K562 (cell line): Measurements from ENCODE around the gene EHMT2. TPM values are rescaled to one million over a fixed set of nuclear protein-coding genes. Genes with fewer than 3 reads are reported as not detected.

ENCODE experiments used
- CEBPB ChIP-seq: fragments of 450-650 bp; IDR thresholded peaks from 2 replicates; pipeline ENCODE4 v1.6.1; 2016; ENCODE audit warnings: missing genetic modification characterization, missing compliant biosample characterization
- MED1 ChIP-seq: sonication (generic); formaldehyde crosslinking; IDR thresholded peaks from 2 replicates; pipeline ENCODE4 v1.8.1; 2023; ENCODE audit warnings: missing genetic modification reagents, borderline replicate concordance
- SAFB2 ChIP-seq: fragments of 200-400 bp; formaldehyde crosslinking; IDR thresholded peaks from 2 replicates; pipeline ENCODE4 v1.6.1; 2018; ENCODE audit warnings: borderline replicate concordance, low read length, low read depth, moderate library complexity; ENCODE audit not compliant: severe bottlenecking
- SP1 ChIP-seq: sonication (generic); formaldehyde crosslinking; IDR thresholded peaks from 2 replicates; pipeline ENCODE4 v1.8.1; 2022; ENCODE audit warnings: mild to moderate bottlenecking, missing genetic modification reagents
- polyA plus RNA-seq, 8 experiments: library from polyadenylated mRNA; depleted of rRNA in 4 of 8; stranded (reverse) in 5 of 8; unstranded in 3 of 8; fragments of >200 nt; fragmentation: Nextera tagmentation in 2 of 8; fragmentation: Illumina TruSeq in 1 of 8; extraction: Ambion mirVana in 2 of 8; extraction: Trizol in 1 of 8; gene quantifications; 2 replicates each; pipeline versions ENCODE4 v1.2.1 to v1.2.3, GENCODE V29; 2011 to 2014; ENCODE audit warnings: inconsistent platforms in 1 of 8, missing spikeins in 1 of 8
- total RNA-seq, 7 experiments: library from RNA; depleted of rRNA in 6 of 7; stranded (reverse); fragments of >200 nt in 6 of 7; fragmentation: Illumina TruSeq in 2 of 7; extraction: Trizol in 2 of 7; gene quantifications; 2 replicates each; pipeline versions ENCODE4 v1.2.1 to v1.2.3, GENCODE V29; 2011 to 2021; ENCODE audit warnings: low replicate concordance in 1 of 7
- TF ChIP-seq, protein P1 (sequence below): fragments of 250-450 bp; sonication (Bioruptor Pico); IDR thresholded peaks from 2 replicates; pipeline ENCODE4 v1.4.0; 2020; ENCODE audit warnings: borderline replicate concordance
- TF ChIP-seq, protein P2 (sequence below): sonication (generic); formaldehyde crosslinking; IDR thresholded peaks from 2 replicates; pipeline ENCODE4 v1.8.0; 2022; ENCODE audit warnings: missing genetic modification reagents, mild to moderate bottlenecking, borderline replicate concordance
- TF ChIP-seq, protein P3 (sequence below), 2 experiments: fragments of 450-650 bp; IDR thresholded peaks; 2 replicates each; pipeline ENCODE4 v1.6.1; 2016
- TF ChIP-seq, protein P4 (sequence below), 2 experiments: fragments of 450-650 bp; IDR thresholded peaks; 2 replicates each; pipeline ENCODE4 v1.6.1; 2016; ENCODE audit warnings: mild to moderate bottlenecking in 2 of 2, borderline replicate concordance in 1 of 2, low read depth in 1 of 2, moderate library complexity in 1 of 2
- TF ChIP-seq, protein P5 (sequence below): fragments of 250-450 bp; sonication (Bioruptor Pico); IDR thresholded peaks from 2 replicates; pipeline ENCODE4 v1.4.0; 2020; ENCODE audit warnings: mild to moderate bottlenecking, moderate library complexity
- TF ChIP-seq, protein P6 (sequence below): sonication (generic); formaldehyde crosslinking; IDR thresholded peaks from 2 replicates; pipeline ENCODE4 v1.8.0; 2022; ENCODE audit warnings: mild to moderate bottlenecking, missing genetic modification reagents

EHMT2 gene
- total and polyA plus RNA-seq, 9 of the 15 experiments (the other 6 are each of a cell fraction or from before 2014, with no cell fraction given) = 2.1 to 63.8 (median 38.5) TPM

DNA sequence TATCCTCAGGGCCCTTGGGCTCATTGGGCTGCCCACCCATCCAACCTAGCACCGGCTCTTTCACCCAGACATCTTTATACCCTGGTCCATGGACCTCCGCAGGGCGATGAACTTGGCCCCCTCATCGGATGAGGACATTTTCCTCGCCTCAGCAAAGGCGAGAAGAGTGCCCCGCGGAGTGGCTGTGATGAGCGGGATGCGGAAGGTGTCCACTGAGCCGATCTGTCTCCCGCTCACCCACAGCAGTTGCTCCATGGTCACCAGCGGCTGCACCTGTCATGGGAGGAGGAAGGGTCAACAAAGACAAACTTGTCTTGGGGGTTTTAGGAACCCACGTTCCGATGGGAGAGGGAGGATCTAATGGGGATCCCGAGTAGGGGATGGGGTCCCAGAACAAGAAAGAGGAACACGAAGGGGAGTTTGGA lies 35.6 kb downstream of the EHMT2 start (continued):
- TF ChIP-seq MED1 (CRISPR knock-in tag) (no peak), CEBPB (no peak), SAFB2 (no peak), SP1 (CRISPR knock-in tag) (no peak)
- TF ChIP-seq, protein P1, sequence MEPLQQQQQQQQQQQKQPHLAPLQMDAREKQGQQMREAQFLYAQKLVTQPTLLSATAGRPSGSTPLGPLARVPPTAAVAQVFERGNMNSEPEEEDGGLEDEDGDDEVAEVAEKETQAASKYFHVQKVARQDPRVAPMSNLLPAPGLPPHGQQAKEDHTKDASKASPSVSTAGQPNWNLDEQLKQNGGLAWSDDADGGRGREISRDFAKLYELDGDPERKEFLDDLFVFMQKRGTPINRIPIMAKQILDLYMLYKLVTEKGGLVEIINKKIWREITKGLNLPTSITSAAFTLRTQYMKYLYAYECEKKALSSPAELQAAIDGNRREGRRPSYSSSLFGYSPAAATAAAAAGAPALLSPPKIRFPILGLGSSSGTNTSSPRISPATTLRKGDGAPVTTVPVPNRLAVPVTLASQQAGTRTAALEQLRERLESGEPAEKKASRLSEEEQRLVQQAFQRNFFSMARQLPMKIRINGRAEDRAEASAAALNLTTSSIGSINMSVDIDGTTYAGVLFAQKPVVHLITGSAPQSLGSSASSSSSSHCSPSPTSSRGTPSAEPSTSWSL (CRISPR knock-in tag) = peak; percentile 59; the same call in 1 of the 2 replicates
- TF ChIP-seq, protein P2, sequence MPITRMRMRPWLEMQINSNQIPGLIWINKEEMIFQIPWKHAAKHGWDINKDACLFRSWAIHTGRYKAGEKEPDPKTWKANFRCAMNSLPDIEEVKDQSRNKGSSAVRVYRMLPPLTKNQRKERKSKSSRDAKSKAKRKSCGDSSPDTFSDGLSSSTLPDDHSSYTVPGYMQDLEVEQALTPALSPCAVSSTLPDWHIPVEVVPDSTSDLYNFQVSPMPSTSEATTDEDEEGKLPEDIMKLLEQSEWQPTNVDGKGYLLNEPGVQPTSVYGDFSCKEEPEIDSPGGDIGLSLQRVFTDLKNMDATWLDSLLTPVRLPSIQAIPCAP (CRISPR knock-in tag) = 0 out of 2 replicates have a peak, but pooled peaks have one; percentile 29
- TF ChIP-seq, protein P3, sequence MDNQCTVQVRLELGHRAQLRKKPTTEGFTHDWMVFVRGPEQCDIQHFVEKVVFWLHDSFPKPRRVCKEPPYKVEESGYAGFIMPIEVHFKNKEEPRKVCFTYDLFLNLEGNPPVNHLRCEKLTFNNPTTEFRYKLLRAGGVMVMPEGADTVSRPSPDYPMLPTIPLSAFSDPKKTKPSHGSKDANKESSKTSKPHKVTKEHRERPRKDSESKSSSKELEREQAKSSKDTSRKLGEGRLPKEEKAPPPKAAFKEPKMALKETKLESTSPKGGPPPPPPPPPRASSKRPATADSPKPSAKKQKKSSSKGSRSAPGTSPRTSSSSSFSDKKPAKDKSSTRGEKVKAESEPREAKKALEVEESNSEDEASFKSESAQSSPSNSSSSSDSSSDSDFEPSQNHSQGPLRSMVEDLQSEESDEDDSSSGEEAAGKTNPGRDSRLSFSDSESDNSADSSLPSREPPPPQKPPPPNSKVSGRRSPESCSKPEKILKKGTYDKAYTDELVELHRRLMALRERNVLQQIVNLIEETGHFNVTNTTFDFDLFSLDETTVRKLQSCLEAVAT (IDR thresholded peaks at IDR 0.05) = peak in 1 of 2 experiments; percentile 50; a peak in 2 of 4 replicates
- TF ChIP-seq, protein P4, sequence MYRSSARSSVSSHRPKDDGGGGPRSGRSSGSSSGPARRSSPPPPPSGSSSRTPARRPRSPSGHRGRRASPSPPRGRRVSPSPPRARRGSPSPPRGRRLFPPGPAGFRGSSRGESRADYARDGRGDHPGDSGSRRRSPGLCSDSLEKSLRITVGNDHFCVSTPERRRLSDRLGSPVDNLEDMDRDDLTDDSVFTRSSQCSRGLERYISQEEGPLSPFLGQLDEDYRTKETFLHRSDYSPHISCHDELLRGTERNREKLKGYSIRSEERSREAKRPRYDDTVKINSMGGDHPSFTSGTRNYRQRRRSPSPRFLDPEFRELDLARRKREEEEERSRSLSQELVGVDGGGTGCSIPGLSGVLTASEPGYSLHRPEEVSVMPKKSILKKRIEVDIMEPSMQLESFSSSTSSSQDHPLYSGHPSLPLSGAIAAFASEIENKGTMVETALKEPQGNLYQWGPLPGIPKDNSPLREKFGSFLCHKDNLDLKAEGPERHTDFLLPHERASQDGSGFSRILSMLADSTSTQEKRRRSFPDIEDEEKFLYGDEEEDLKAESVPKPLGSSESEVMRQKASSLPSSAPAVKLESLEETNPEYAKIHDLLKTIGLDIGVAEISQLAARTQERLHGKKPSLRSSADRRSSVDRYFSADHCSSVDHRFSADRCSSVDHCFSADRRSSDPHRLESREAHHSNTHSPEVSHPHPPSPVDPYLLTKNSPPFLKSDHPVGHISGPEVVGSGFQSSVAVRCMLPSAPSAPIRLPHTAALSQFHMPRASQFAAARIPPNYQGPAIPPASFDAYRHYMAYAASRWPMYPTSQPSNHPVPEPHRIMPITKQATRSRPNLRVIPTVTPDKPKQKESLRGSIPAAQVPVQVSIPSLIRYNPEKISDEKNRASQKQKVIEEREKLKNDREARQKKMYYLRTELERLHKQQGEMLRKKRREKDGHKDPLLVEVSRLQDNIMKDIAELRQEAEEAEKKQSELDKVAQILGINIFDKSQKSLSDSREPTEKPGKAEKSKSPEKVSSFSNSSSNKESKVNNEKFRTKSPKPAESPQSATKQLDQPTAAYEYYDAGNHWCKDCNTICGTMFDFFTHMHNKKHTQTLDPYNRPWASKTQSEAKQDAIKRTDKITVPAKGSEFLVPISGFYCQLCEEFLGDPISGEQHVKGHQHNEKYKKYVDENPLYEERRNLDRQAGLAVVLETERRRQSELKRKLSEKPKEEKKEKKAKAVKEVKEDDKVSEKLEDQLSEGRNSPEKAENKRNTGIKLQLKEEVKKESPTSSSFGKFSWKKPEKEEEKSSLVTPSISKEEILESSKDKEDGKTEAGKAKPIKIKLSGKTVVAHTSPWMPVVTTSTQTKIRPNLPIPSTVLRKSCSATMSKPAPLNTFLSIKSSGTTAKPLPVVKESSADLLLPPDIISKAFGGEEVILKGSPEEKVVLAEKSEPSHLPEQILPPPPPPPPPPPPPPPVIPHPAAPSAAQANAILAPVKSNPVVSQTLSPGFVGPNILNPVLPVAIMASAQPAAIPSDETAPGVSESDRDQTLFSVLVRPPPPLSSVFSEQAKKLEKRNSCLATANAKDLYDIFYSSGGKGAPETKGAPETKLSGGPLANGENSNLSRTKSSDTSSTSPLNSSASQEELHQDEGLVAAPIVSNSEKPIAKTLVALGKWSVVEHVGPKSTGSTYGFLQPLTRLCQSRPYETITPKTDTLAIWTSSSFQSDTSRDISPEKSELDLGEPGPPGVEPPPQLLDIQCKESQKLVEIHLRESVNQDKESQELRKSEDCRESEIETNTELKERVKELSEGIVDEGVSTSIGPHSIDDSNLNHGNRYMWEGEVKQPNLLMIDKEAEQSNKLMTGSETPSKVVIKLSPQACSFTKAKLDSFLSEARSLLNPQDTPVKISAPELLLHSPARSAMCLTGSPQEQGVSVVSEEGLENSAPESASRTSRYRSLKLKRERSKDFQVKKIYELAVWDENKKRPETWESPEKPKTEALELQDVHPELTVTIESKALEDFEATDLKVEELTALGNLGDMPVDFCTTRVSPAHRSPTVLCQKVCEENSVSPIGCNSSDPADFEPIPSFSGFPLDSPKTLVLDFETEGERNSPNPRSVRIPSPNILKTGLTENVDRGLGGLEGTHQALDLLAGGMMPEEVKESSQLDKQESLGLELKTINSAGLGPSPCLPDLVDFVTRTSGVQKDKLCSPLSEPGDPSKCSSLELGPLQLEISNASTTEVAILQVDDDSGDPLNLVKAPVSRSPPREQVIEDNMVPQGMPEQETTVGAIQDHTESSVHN (IDR thresholded peaks at IDR 0.05; ENCODE audit: borderline replicate concordance in 1 of 2, low read depth in 1 of 2) = no peak
- TF ChIP-seq, protein P5, sequence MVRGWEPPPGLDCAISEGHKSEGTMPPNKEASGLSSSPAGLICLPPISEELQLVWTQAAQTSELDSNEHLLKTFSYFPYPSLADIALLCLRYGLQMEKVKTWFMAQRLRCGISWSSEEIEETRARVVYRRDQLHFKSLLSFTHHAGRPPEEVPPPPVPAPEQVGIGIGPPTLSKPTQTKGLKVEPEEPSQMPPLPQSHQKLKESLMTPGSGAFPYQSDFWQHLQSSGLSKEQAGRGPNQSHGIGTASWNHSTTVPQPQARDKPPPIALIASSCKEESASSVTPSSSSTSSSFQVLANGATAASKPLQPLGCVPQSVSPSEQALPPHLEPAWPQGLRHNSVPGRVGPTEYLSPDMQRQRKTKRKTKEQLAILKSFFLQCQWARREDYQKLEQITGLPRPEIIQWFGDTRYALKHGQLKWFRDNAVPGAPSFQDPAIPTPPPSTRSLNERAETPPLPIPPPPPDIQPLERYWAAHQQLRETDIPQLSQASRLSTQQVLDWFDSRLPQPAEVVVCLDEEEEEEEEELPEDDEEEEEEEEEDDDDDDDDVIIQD (CRISPR knock-in tag) = peak; percentile 80; the same call in 1 of the 2 replicates
- TF ChIP-seq, protein P6, sequence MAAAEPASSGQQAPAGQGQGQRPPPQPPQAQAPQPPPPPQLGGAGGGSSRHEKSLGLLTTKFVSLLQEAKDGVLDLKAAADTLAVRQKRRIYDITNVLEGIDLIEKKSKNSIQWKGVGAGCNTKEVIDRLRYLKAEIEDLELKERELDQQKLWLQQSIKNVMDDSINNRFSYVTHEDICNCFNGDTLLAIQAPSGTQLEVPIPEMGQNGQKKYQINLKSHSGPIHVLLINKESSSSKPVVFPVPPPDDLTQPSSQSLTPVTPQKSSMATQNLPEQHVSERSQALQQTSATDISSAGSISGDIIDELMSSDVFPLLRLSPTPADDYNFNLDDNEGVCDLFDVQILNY (CRISPR knock-in tag) = peak; percentile 64; the same call in 1 of the 2 replicates
